ENCODE data around the gene ZNF574. TPM values are rescaled to one million over a fixed set of nuclear protein-coding genes. Genes with fewer than 3 reads are reported as not detected.
"Not testable (repeated sequence)": the region's sequence is repeated elsewhere in the genome, so short reads cannot be mapped to it uniquely, and the experiment has no call there.

Gene ZNF574
- total RNA-seq, 1 experiment from 2014 or later, result 24.6 TPM

DNA sequence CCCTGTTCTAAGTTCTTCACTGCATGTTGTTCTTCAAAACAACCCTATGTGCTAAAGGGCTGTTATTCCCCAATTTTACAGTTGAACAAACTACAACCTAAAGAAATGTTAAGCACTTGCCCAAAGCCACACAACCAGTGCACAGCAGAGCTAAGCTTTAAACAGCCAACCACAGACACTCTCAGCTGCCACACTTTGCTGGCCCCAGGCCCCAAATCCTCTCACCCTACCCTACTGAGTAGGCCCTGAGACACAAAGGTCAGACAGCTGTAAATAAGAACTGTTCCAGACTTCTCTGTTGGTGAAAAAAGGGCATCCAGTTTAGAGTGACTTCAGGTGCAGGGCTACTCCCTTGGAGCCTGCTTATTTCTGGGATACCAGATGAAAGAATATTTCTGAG is 35.9 kb upstream of the ZNF574 start:
- Histone ChIP-seq H3K9me3 (ENCODE audit: control insufficient read depth in 1 of 2, insufficient read depth in 1 of 2, low read depth in 1 of 2, low read length in 2 of 2) (no peaks in the 10 kb centered on the region), H3K4me3 (replicated peaks in 1 of 2; ENCODE audit: low read depth in 1 of 2, low read length in 2 of 2) (no peak overlapping the region), H3K79me2 (ENCODE audit: insufficient read depth, low read length) (no peaks in the 10 kb centered on the region), H3K9ac (ENCODE audit: low read length) (no peak overlapping the region), H3K4me2 (ENCODE audit: low read length) (no peak overlapping the region), H3K27ac (ENCODE audit: low read depth, low read length) (no peak overlapping the region), H3K4me1 (ENCODE audit: control insufficient read depth in 1 of 2, insufficient read depth in 2 of 2, low read length in 2 of 2) (peaks cover 6% of the 10 kb centered on the region in 2 experiments; a peak in 3 of 4 replicates), H3K9me2 (ENCODE audit: insufficient read depth) (no peaks in the 10 kb centered on the region), H3K36me3 (ENCODE audit: control insufficient read depth in 1 of 2, insufficient read depth in 2 of 2, low read length in 2 of 2) (no peaks in the 10 kb centered on the region), H2AFZ (ENCODE audit: low read depth, low read length, poor library complexity, severe bottlenecking) (no peak overlapping the region), H3K27me3 (ENCODE audit: insufficient read depth, low read length) (no peaks in the 10 kb centered on the region), H4K20me1 (ENCODE audit: insufficient read depth) (no peaks in the 10 kb centered on the region)
- RAD21 ChIA-PET (ENCODE audit: low non-redundant PET in 1 of 2, low total read pairs in 2 of 2, uncharacterized antibody in 2 of 2, unreplicated experiment in 2 of 2), result no interaction called here
- CTCF ChIA-PET, result interaction anchor here (2.1 kb wide), 1 partner anchor 12 kb away, joined by 8 read pairs; no protein-coding TSS in a partner anchor
- intact Hi-C loops (cut with micrococcal nuclease), result no loop called here
- DNase-seq (ENCODE audit: low read depth, low spot score) (no peak), ATAC-seq (no peak)
- TF ChIP-seq, protein P1, sequence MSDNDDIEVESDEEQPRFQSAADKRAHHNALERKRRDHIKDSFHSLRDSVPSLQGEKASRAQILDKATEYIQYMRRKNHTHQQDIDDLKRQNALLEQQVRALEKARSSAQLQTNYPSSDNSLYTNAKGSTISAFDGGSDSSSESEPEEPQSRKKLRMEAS (IDR thresholded peaks at IDR 0.05), result no peak
- no peak for TF ChIP-seq SIN3A (IDR thresholded peaks at IDR 0.05; ENCODE audit: low read depth)
- TF ChIP-seq CBX3 (IDR thresholded peaks at IDR 0.05; ENCODE audit: low read depth), result no peak
- no peak for TF ChIP-seq FOSL1 (IDR thresholded peaks at IDR 0.05; ENCODE audit: low read depth)
- TF ChIP-seq YY1 (IDR thresholded peaks at IDR 0.05; ENCODE audit: extremely low read depth, insufficient replicate concordance, low read depth, low read length), result no peak
- no peak for TF ChIP-seq JUND (IDR thresholded peaks at IDR 0.05)
- no peak for TF ChIP-seq EZH2phosphoT487 (IDR thresholded peaks at IDR 0.05; ENCODE audit: borderline replicate concordance)
- TF ChIP-seq SP1 (IDR thresholded peaks at IDR 0.05; ENCODE audit: low read depth), result no peak
- no peak for TF ChIP-seq POLR2AphosphoS5 (IDR thresholded peaks at IDR 0.05; ENCODE audit: low read depth, low read length)
- TF ChIP-seq EGR1 (IDR thresholded peaks at IDR 0.05; ENCODE audit: low read depth), result no peak
- TF ChIP-seq, protein P2, sequence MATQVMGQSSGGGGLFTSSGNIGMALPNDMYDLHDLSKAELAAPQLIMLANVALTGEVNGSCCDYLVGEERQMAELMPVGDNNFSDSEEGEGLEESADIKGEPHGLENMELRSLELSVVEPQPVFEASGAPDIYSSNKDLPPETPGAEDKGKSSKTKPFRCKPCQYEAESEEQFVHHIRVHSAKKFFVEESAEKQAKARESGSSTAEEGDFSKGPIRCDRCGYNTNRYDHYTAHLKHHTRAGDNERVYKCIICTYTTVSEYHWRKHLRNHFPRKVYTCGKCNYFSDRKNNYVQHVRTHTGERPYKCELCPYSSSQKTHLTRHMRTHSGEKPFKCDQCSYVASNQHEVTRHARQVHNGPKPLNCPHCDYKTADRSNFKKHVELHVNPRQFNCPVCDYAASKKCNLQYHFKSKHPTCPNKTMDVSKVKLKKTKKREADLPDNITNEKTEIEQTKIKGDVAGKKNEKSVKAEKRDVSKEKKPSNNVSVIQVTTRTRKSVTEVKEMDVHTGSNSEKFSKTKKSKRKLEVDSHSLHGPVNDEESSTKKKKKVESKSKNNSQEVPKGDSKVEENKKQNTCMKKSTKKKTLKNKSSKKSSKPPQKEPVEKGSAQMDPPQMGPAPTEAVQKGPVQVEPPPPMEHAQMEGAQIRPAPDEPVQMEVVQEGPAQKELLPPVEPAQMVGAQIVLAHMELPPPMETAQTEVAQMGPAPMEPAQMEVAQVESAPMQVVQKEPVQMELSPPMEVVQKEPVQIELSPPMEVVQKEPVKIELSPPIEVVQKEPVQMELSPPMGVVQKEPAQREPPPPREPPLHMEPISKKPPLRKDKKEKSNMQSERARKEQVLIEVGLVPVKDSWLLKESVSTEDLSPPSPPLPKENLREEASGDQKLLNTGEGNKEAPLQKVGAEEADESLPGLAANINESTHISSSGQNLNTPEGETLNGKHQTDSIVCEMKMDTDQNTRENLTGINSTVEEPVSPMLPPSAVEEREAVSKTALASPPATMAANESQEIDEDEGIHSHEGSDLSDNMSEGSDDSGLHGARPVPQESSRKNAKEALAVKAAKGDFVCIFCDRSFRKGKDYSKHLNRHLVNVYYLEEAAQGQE (IDR thresholded peaks at IDR 0.05; ENCODE audit: low read depth), result no peak
- POLR2A ChIA-PET, result no interaction called here
- BruUV-seq (replicated peaks), result no TSS peak

GRCh38 chr19:42040491-42040890 is 35.5 kb upstream of the ZNF574 start:
- BruUV-seq (replicated peaks); POLR2A ChIA-PET: not testable (repeated sequence)
- CTCF ChIA-PET, result interaction anchor here (2.1 kb wide), 1 partner anchor 12 kb away, joined by 8 read pairs; no protein-coding TSS in a partner anchor

More at GRCh38 chr19:42040491-42040890, 35.5 kb upstream of the ZNF574 start:
- H3K27ac ChIP-seq (ENCODE audit: low read depth, low read length); H3K4me2 ChIP-seq (ENCODE audit: low read length); H3K4me1 ChIP-seq (ENCODE audit: control insufficient read depth in 1 of 2, insufficient read depth in 2 of 2, low read length in 2 of 2); H3K9me3 ChIP-seq (ENCODE audit: control insufficient read depth in 1 of 2, insufficient read depth in 1 of 2, low read depth in 1 of 2, low read length in 2 of 2); H3K27me3 ChIP-seq (ENCODE audit: insufficient read depth, low read length); intact Hi-C loops (cut with micrococcal nuclease); ATAC-seq; H3K9ac ChIP-seq (ENCODE audit: low read length); H3K36me3 ChIP-seq (ENCODE audit: control insufficient read depth in 1 of 2, insufficient read depth in 2 of 2, low read length in 2 of 2); RAD21 ChIA-PET (ENCODE audit: low non-redundant PET in 1 of 2, low total read pairs in 2 of 2, uncharacterized antibody in 2 of 2, unreplicated experiment in 2 of 2); DNase-seq (ENCODE audit: low read depth, low spot score); H2AFZ ChIP-seq (ENCODE audit: low read depth, low read length, poor library complexity, severe bottlenecking); H4K20me1 ChIP-seq (ENCODE audit: insufficient read depth); H3K4me3 ChIP-seq (replicated peaks in 1 of 2; ENCODE audit: low read depth in 1 of 2, low read length in 2 of 2); H3K9me2 ChIP-seq (ENCODE audit: insufficient read depth); H3K79me2 ChIP-seq (ENCODE audit: insufficient read depth, low read length): not testable (repeated sequence)

All from HCT116 (cell line).